ENCODE data around the gene SPATA33. TPM values are rescaled to one million over a fixed set of nuclear protein-coding genes. Genes with fewer than 3 reads are reported as not detected.

The SPATA33 gene
- total and polyA plus RNA-seq, 4 donors = 3.0 to 10.7 (median 7.5) TPM

DNA sequence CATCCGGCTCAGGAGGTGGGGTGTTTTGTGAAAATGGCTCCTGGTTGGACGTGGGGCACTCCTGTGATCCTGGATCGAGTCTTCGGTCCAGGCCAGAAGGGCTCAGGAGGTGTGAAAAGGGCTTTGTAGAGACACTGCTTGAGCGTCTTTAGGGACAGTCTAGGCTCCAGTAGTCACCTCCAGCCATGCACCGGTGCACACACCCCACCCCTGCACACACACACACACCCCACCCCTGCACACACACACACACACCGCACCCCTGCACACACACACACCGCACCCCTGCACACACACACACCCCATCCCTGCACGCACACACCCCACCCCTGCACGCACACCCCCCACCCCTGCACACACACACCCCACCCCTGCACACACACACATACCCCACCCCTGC lies 19.2 kb upstream of the SPATA33 start:
- no peaks in the 10 kb centered on the region for H3K27me3 ChIP-seq (ENCODE audit: control insufficient read depth in 1 of 2, insufficient read depth in 2 of 2, low read length in 1 of 2)
- H3K9me3 ChIP-seq (ENCODE audit: control insufficient read depth, low read length) = no peaks in the 10 kb centered on the region
- no peak for DNase-seq
- intact Hi-C loops (cut with DNase I) = no loop called here
- H3K27ac ChIP-seq (ENCODE audit: low read depth in 1 of 2, low read length in 2 of 2) = no peak overlapping the region
- H3K4me1 ChIP-seq (ENCODE audit: control insufficient read depth in 1 of 2, insufficient read depth in 2 of 2, low read length in 2 of 2) = no peaks in the 10 kb centered on the region
- H3K4me3 ChIP-seq (ENCODE audit: low read length in 2 of 2) = no peak overlapping the region
- WGBS, 2 donors = 62 to 77% methylated on average over 7 to 10 of the region's 10 CpGs
- no peaks in the 10 kb centered on the region for H3K36me3 ChIP-seq (ENCODE audit: control insufficient read depth in 1 of 2, insufficient read depth in 2 of 2, low read length in 1 of 2)
- ATAC-seq (ENCODE audit: low FRiP score) = no peak

DNA sequence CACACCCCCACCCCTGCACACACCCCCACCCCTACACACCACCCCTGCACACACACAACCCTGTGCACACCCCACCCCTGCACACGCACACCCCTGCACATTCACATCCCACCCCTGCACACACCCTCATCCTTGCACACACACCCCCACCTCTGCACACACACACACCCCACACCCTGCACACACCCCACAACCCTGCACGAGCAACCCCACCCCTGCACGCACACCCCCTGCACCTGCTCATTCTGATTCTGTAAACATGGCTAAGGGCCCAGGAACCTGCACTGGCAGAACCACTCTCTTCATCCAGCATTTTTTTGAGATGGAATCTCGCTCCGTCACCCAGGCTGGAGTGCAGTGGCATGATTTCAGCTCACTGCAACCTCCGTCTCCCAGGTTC lies 18.3 kb upstream of the SPATA33 start:
- Histone ChIP-seq H3K27me3 (ENCODE audit: control insufficient read depth in 1 of 2, insufficient read depth in 2 of 2, low read length in 1 of 2) (no peaks in the 10 kb centered on the region), H3K27ac (ENCODE audit: low read depth in 1 of 2, low read length in 2 of 2) (no peak overlapping the region), H3K36me3 (ENCODE audit: control insufficient read depth in 1 of 2, insufficient read depth in 2 of 2, low read length in 1 of 2) (no peaks in the 10 kb centered on the region), H3K4me1 (ENCODE audit: control insufficient read depth in 1 of 2, insufficient read depth in 2 of 2, low read length in 2 of 2) (no peaks in the 10 kb centered on the region), H3K4me3 (ENCODE audit: low read length in 2 of 2) (no peak overlapping the region), H3K9me3 (ENCODE audit: control insufficient read depth, low read length) (no peaks in the 10 kb centered on the region)
- 85 to 88% methylated on average over 6 of the region's 6 CpGs for WGBS, 2 donors
- intact Hi-C loops (cut with DNase I) = no loop called here
- no peak for DNase-seq
- ATAC-seq (ENCODE audit: low FRiP score) = no peak

GRCh38 chr16:89641458-89642119 lies 16.0 kb upstream of the SPATA33 start:
- intact Hi-C loops (cut with DNase I) = loop anchor here in 1 of 2 donors (10.0 kb wide), 1 partner anchor 407 kb away; no protein-coding TSS in a partner anchor
- H3K27me3 ChIP-seq (ENCODE audit: control insufficient read depth in 1 of 2, insufficient read depth in 2 of 2, low read length in 1 of 2) = no peaks in the 10 kb centered on the region
- H3K4me3 ChIP-seq (ENCODE audit: low read length in 2 of 2) = no peak overlapping the region
- no peak overlapping the region for H3K27ac ChIP-seq (ENCODE audit: low read depth in 1 of 2, low read length in 2 of 2)
- no peaks in the 10 kb centered on the region for H3K4me1 ChIP-seq (ENCODE audit: control insufficient read depth in 1 of 2, insufficient read depth in 2 of 2, low read length in 2 of 2)
- no peaks in the 10 kb centered on the region for H3K9me3 ChIP-seq (ENCODE audit: control insufficient read depth, low read length)
- ATAC-seq (ENCODE audit: low FRiP score) (no peak), DNase-seq (no peak)
- H3K36me3 ChIP-seq (ENCODE audit: control insufficient read depth in 1 of 2, insufficient read depth in 2 of 2, low read length in 1 of 2) = peaks cover 0 to 5% of the 10 kb centered on the region in 2 donors
- WGBS, 2 donors = 27 to 45% methylated on average over 14 of the region's 14 CpGs

- no peak overlapping the region for H3K27ac ChIP-seq (ENCODE audit: low read depth in 1 of 2, low read length in 2 of 2)
- intact Hi-C loops (cut with DNase I) = loop anchor here in 1 of 2 donors (10.0 kb wide), 1 partner anchor 408 kb away; no protein-coding TSS in a partner anchor
- 77 to 84% methylated on average over 13 of the region's 13 CpGs for WGBS, 2 donors
Observed at GRCh38 chr16:89642574-89642973, 15.1 kb upstream of the SPATA33 start.

DNA sequence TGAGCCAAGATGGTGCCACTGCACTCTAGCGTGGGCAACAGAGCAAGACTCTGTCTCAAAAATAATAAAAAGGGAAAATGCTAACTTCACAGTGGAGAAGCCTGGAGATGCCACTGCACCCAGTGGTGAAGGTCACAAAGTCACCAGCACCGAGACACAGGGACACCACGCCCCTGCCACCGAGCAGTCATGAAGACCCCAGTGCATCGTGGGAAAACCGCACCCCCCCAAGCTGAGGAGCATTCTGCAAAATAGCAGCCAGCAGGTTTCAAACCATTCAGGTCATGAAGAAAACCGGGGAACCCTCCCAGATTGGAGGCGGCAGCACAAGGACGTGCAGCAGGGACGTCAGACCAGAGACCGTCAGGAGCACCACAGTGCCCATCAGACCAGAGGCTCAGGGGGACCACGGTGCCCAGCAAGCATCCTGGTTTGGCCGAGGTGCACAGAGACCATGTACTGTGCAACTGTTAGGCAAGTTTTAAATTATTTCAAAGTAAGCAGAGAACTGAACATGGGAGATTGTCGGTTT lies 13.8 kb upstream of the SPATA33 start:
- H3K9me3 ChIP-seq (ENCODE audit: control insufficient read depth, low read length) = no peaks in the 10 kb centered on the region
- H3K4me1 ChIP-seq (ENCODE audit: control insufficient read depth in 1 of 2, insufficient read depth in 2 of 2, low read length in 2 of 2) = no peaks in the 10 kb centered on the region
- intact Hi-C loops (cut with DNase I) = loop anchor here in 1 of 2 donors (10.0 kb wide), 1 partner anchor 409 kb away; no protein-coding TSS in a partner anchor
- ATAC-seq (ENCODE audit: low FRiP score) (no peak), DNase-seq (no peak)
- H3K36me3 ChIP-seq (ENCODE audit: control insufficient read depth in 1 of 2, insufficient read depth in 2 of 2, low read length in 1 of 2) = peaks cover 0 to 10% of the 10 kb centered on the region in 2 donors
- no peak overlapping the region for H3K4me3 ChIP-seq (ENCODE audit: low read length in 2 of 2)
- H3K27ac ChIP-seq (ENCODE audit: low read depth in 1 of 2, low read length in 2 of 2) = no peak overlapping the region
- WGBS, 2 donors = 67 to 74% methylated on average over 14 of the region's 14 CpGs
- H3K27me3 ChIP-seq (ENCODE audit: control insufficient read depth in 1 of 2, insufficient read depth in 2 of 2, low read length in 1 of 2) = no peaks in the 10 kb centered on the region

More at GRCh38 chr16:89642574-89642973, 15.1 kb upstream of the SPATA33 start:
- ATAC-seq (ENCODE audit: low FRiP score) (no peak), DNase-seq (no peak)
- Histone ChIP-seq H3K27me3 (ENCODE audit: control insufficient read depth in 1 of 2, insufficient read depth in 2 of 2, low read length in 1 of 2) (no peaks in the 10 kb centered on the region), H3K4me1 (ENCODE audit: control insufficient read depth in 1 of 2, insufficient read depth in 2 of 2, low read length in 2 of 2) (no peaks in the 10 kb centered on the region), H3K36me3 (ENCODE audit: control insufficient read depth in 1 of 2, insufficient read depth in 2 of 2, low read length in 1 of 2) (peaks cover 0 to 8% of the 10 kb centered on the region in 2 donors), H3K4me3 (ENCODE audit: low read length in 2 of 2) (no peak overlapping the region), H3K9me3 (ENCODE audit: control insufficient read depth, low read length) (no peaks in the 10 kb centered on the region)

- H3K27ac ChIP-seq (ENCODE audit: low read depth in 1 of 2, low read length in 2 of 2) = no peak overlapping the region
- no peaks in the 10 kb centered on the region for H3K27me3 ChIP-seq (ENCODE audit: control insufficient read depth in 1 of 2, insufficient read depth in 2 of 2, low read length in 1 of 2)
- no peak for DNase-seq
- no peak for ATAC-seq (ENCODE audit: low FRiP score)
- no peak overlapping the region for H3K4me3 ChIP-seq (ENCODE audit: low read length in 2 of 2)
- intact Hi-C loops (cut with DNase I) = loop anchor here in 1 of 2 donors (10.0 kb wide), 1 partner anchor 410 kb away; no protein-coding TSS in a partner anchor
- 76 to 77% methylated on average over 11 of the region's 11 CpGs for WGBS, 2 donors
- no peaks in the 10 kb centered on the region for H3K9me3 ChIP-seq (ENCODE audit: control insufficient read depth, low read length)
- peaks cover 0 to 12% of the 10 kb centered on the region in 2 donors for H3K36me3 ChIP-seq (ENCODE audit: control insufficient read depth in 1 of 2, insufficient read depth in 2 of 2, low read length in 1 of 2)
- no peaks in the 10 kb centered on the region for H3K4me1 ChIP-seq (ENCODE audit: control insufficient read depth in 1 of 2, insufficient read depth in 2 of 2, low read length in 2 of 2)
Observed at GRCh38 chr16:89645122-89645521, 12.5 kb upstream of the SPATA33 start.

DNA sequence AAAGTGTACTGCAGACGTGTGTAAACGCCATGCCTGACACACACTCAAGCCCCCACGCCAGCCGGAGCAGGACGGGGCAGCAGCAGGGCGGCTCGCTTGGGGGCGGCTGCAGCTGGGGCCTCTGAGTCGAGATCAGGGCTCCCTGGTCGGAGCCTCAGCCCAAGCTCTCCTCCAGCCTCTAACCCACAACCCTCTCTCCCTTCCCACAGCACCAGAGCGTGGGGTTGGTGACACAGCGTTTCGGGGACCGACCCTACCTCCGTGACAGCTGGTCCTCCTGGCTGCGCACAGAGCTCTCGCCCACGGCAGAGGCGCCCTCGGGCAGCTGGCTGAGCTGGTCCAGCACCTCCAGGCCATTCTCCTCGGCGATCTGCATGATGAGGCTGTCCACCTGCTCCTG lies 11.4 kb upstream of the SPATA33 start:
- 95% methylated on average over 19 to 22 of the region's 22 CpGs for WGBS, 2 donors
- no peaks in the 10 kb centered on the region for H3K4me1 ChIP-seq (ENCODE audit: control insufficient read depth in 1 of 2, insufficient read depth in 2 of 2, low read length in 2 of 2)
- no peaks in the 10 kb centered on the region for H3K27me3 ChIP-seq (ENCODE audit: control insufficient read depth in 1 of 2, insufficient read depth in 2 of 2, low read length in 1 of 2)
- H3K4me3 ChIP-seq (ENCODE audit: low read length in 2 of 2) = no peak overlapping the region
- H3K27ac ChIP-seq (ENCODE audit: low read depth in 1 of 2, low read length in 2 of 2) = no peak overlapping the region
- H3K9me3 ChIP-seq (ENCODE audit: control insufficient read depth, low read length) = no peaks in the 10 kb centered on the region
- DNase-seq = no peak
- H3K36me3 ChIP-seq (ENCODE audit: control insufficient read depth in 1 of 2, insufficient read depth in 2 of 2, low read length in 1 of 2) = peaks cover 0 to 12% of the 10 kb centered on the region in 2 donors
- ATAC-seq (ENCODE audit: low FRiP score) = peak; percentile 11
- intact Hi-C loops (cut with DNase I) = loop anchor here in 1 of 2 donors (10.0 kb wide), 1 partner anchor 411 kb away; no protein-coding TSS in a partner anchor

DNA sequence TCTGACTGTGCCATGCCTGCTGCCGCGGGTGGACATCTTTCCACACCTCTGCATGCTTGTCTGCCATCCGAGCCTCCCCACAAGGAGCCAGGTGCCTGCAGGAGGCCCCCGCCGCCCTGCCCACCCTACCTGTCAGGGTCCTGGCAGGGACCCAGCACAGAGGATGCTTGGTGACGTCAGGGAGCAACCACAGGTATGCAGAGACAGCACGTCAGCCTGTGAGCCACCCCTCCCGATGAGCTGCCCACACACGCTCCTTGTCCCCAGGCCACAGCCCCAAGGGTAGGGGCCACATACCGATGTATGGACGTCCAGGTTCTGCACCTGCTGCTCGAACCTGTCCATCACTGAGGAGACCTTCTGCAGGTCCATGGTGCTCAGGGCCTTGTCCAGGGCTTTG lies 10.7 kb upstream of the SPATA33 start:
- Histone ChIP-seq H3K9me3 (ENCODE audit: control insufficient read depth, low read length) (no peaks in the 10 kb centered on the region), H3K27me3 (ENCODE audit: control insufficient read depth in 1 of 2, insufficient read depth in 2 of 2, low read length in 1 of 2) (no peaks in the 10 kb centered on the region), H3K36me3 (ENCODE audit: control insufficient read depth in 1 of 2, insufficient read depth in 2 of 2, low read length in 1 of 2) (peaks cover 0 to 12% of the 10 kb centered on the region in 2 donors), H3K4me1 (ENCODE audit: control insufficient read depth in 1 of 2, insufficient read depth in 2 of 2, low read length in 2 of 2) (no peaks in the 10 kb centered on the region), H3K4me3 (ENCODE audit: low read length in 2 of 2) (no peak overlapping the region), H3K27ac (ENCODE audit: low read depth in 1 of 2, low read length in 2 of 2) (no peak overlapping the region)
- ATAC-seq (ENCODE audit: low FRiP score) (no peak), DNase-seq (no peak)
- WGBS, 2 donors = 90 to 91% methylated on average over 12 of the region's 12 CpGs
- intact Hi-C loops (cut with DNase I) = loop anchor here in 1 of 2 donors (10.0 kb wide), 1 partner anchor 412 kb away; no protein-coding TSS in a partner anchor

DNA sequence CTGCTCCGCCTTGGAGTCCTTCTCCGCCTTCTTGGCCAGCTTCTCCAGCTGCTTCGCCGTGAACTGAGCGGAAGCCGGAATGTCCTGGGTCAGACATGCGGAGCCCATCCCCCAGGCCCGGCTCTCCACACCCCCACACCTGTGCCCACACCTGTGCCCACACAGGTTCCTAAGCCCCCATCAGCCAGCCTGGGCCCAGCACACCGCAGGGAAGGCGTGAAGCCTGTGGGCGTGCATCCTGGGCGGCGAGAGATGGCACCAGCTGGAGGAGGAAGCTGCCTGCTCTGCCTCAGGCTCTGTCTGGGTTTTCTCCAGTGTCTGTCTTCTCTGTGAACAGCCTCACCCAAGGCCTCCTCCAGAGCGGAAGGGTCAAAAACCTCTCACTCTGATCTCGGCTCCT lies 6.1 kb upstream of the SPATA33 start:
- H3K27ac ChIP-seq (ENCODE audit: low read depth in 1 of 2, low read length in 2 of 2) = no peak overlapping the region
- ATAC-seq (ENCODE audit: low FRiP score) = no peak
- no peaks in the 10 kb centered on the region for H3K27me3 ChIP-seq (ENCODE audit: control insufficient read depth in 1 of 2, insufficient read depth in 2 of 2, low read length in 1 of 2)
- intact Hi-C loops (cut with DNase I) = no loop called here
- 92 to 94% methylated on average over 14 to 15 of the region's 15 CpGs for WGBS, 2 donors
- H3K36me3 ChIP-seq (ENCODE audit: control insufficient read depth in 1 of 2, insufficient read depth in 2 of 2, low read length in 1 of 2) = peaks cover 0 to 7% of the 10 kb centered on the region in 2 donors
- H3K4me1 ChIP-seq (ENCODE audit: control insufficient read depth in 1 of 2, insufficient read depth in 2 of 2, low read length in 2 of 2) = peaks cover 0 to 1% of the 10 kb centered on the region in 2 donors
- no peak overlapping the region for H3K4me3 ChIP-seq (ENCODE audit: low read length in 2 of 2)
- no peak for DNase-seq
- no peaks in the 10 kb centered on the region for H3K9me3 ChIP-seq (ENCODE audit: control insufficient read depth, low read length)
